Natural killer cell (primary cell): ENCODE measurements around the gene SCYL3. TPM values are rescaled to one million over a fixed set of nuclear protein-coding genes. Genes with fewer than 3 reads are reported as not detected.
"Not testable (repeated sequence)": the region's sequence is repeated elsewhere in the genome, so short reads cannot be mapped to it uniquely, and the experiment has no call there.

ENCODE experiments used
- ATAC-seq, 3 donors: fragments of 150-1000 bp in 2 of 3; fragments of 200-7000 bp in 1 of 3; cut with Tn5 transposase; 1 replicate in 1 of 3; 2 replicates in 2 of 3; pipeline ENCODE4 v1.10.0; 2021; ENCODE audit warnings: mild to moderate bottlenecking in 2 of 3, moderate library complexity in 2 of 3
- DNase-seq, 2 donors: peaks; one replicate each; pipeline versions ENCODE4 v3.0.0 to v3.0.0-alpha.2; 2013 to 2021; ENCODE audit warnings: mixed read lengths in 1 of 2
- H3K27ac ChIP-seq: one replicate; pipeline ENCODE4 v1.5.1; 2013; ENCODE audit warnings: mild to moderate bottlenecking, low read length
- H3K27me3 ChIP-seq: one replicate; pipeline ENCODE4 v1.6.1; 2013; ENCODE audit warnings: low read length; ENCODE audit not compliant: control insufficient read depth, insufficient read depth
- H3K36me3 ChIP-seq: one replicate; pipeline ENCODE4 v1.6.1; 2013; ENCODE audit warnings: low read length; ENCODE audit not compliant: control insufficient read depth, insufficient read depth
- H3K4me1 ChIP-seq: one replicate; pipeline ENCODE4 v1.6.1; 2013; ENCODE audit warnings: low read length; ENCODE audit not compliant: control insufficient read depth, insufficient read depth
- H3K4me3 ChIP-seq: one replicate; pipeline ENCODE4 v1.5.1; 2013; ENCODE audit warnings: low read length
- H3K9me3 ChIP-seq: one replicate; pipeline ENCODE4 v1.6.1; 2013; ENCODE audit warnings: low read length; ENCODE audit not compliant: control insufficient read depth, insufficient read depth
- H3K27ac Mint-ChIP-seq, 2 donors: one replicate each; pipeline ENCODE4 v1.8.0; 2022; ENCODE audit warnings: mild to moderate bottlenecking in 2 of 2, mixed read lengths in 2 of 2, moderate library complexity in 1 of 2
- H3K27me3 Mint-ChIP-seq, 2 donors: one replicate each; pipeline ENCODE4 v1.8.0; 2022; ENCODE audit warnings: low read depth in 2 of 2, mixed read lengths in 2 of 2
- H3K36me3 Mint-ChIP-seq: one replicate; pipeline ENCODE4 v1.8.0; 2022; ENCODE audit warnings: mixed read lengths
- H3K4me1 Mint-ChIP-seq, 2 donors: one replicate each; pipeline ENCODE4 v1.8.0; 2022; ENCODE audit warnings: mixed read lengths in 2 of 2
- H3K4me3 Mint-ChIP-seq: one replicate; pipeline ENCODE4 v1.8.0; 2022; ENCODE audit warnings: mild to moderate bottlenecking, moderate library complexity, mixed read lengths
- H3K9me3 Mint-ChIP-seq, 2 donors: one replicate each; pipeline ENCODE4 v1.8.0; 2022; ENCODE audit warnings: mixed read lengths in 2 of 2
- WGBS: methylation state at CpG from one replicate; pipeline ENCODE4 v1.1.7; 2013; ENCODE audit warnings: missing lambda C conversion rate; ENCODE audit not compliant: insufficient coverage; 5-methylcytosine and 5-hydroxymethylcytosine counted together
- intact Hi-C: fragments of 100-400 bp; cut with micrococcal nuclease; formaldehyde crosslinking; loops from one replicate; pipeline ENCODE4 v1.14.2; 2022
- total RNA-seq, 4 donors: library from RNA; stranded (reverse); fragments of 120-200 nt in 1 of 4; gene quantifications; one replicate each; pipeline versions ENCODE4 v1.2.3 to v1.2.4, GENCODE V29; 2013 to 2022
- TF ChIP-seq, protein P1 (sequence below): fragments of 200-600 bp; IDR thresholded peaks from one replicate; pipeline ENCODE4 v1.8.0; 2022; ENCODE audit warnings: antibody characterized with exemption

Gene SCYL3
- total RNA-seq, 3 donors from 2014 or later (not counting 1 experiment from before 2014, with no cell fraction given), result 6.0 to 12.3 (median 7.0) TPM

DNA sequence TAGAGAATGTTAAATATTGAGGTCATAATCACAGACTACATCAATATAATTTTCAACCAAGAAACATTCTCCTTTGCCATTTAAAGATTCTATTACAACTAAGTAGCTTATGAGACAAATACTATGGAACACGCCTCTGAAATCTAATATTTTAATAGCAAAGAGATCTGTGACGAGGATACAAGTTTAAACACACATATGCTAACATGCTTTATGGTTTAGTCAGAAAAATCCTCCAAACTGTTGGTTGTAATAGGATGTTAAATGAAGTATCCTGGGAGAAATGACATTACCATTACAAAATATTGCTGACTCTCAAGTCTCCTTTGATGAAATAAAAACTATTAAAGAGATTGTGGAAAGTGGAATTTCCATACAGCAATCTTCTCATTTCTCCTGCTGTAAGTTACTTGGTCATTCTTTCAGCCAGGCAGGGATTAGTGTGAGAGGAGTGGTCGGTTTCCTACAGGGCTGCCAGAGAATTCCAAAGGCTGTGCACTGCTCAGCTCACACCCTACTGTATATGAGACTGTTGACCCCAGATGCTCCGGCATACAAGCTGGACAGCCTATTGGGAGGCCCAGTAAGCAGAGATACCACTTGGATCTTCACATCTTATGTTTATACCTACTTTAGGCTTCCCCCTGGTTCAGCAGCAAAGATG, 26.6 kb downstream of the SCYL3 start:
- no peak overlapping the region for H3K4me3 Mint-ChIP-seq
- no peaks in the 10 kb centered on the region for H3K4me1 ChIP-seq
- WGBS, result 97% methylated on average over 2 of the region's 4 CpGs
- TF ChIP-seq, protein P1, sequence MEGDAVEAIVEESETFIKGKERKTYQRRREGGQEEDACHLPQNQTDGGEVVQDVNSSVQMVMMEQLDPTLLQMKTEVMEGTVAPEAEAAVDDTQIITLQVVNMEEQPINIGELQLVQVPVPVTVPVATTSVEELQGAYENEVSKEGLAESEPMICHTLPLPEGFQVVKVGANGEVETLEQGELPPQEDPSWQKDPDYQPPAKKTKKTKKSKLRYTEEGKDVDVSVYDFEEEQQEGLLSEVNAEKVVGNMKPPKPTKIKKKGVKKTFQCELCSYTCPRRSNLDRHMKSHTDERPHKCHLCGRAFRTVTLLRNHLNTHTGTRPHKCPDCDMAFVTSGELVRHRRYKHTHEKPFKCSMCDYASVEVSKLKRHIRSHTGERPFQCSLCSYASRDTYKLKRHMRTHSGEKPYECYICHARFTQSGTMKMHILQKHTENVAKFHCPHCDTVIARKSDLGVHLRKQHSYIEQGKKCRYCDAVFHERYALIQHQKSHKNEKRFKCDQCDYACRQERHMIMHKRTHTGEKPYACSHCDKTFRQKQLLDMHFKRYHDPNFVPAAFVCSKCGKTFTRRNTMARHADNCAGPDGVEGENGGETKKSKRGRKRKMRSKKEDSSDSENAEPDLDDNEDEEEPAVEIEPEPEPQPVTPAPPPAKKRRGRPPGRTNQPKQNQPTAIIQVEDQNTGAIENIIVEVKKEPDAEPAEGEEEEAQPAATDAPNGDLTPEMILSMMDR, result no peak
- no peaks in the 10 kb centered on the region for H3K27me3 Mint-ChIP-seq
- no peak overlapping the region for H3K4me3 ChIP-seq
- peaks cover 92% of the 10 kb centered on the region for H3K36me3 ChIP-seq
- peaks cover 2% of the 10 kb centered on the region for H3K9me3 ChIP-seq
- DNase-seq (no peak), ATAC-seq (no peak)
- H3K27ac Mint-ChIP-seq, result no peak overlapping the region
- peaks cover 56% of the 10 kb centered on the region for H3K36me3 Mint-ChIP-seq
- intact Hi-C loops, result no loop called here
- H3K4me1 Mint-ChIP-seq, result no peaks in the 10 kb centered on the region
- no peak overlapping the region for H3K27ac ChIP-seq
- no peaks in the 10 kb centered on the region for H3K27me3 ChIP-seq
- no peaks in the 10 kb centered on the region for H3K9me3 Mint-ChIP-seq

DNA sequence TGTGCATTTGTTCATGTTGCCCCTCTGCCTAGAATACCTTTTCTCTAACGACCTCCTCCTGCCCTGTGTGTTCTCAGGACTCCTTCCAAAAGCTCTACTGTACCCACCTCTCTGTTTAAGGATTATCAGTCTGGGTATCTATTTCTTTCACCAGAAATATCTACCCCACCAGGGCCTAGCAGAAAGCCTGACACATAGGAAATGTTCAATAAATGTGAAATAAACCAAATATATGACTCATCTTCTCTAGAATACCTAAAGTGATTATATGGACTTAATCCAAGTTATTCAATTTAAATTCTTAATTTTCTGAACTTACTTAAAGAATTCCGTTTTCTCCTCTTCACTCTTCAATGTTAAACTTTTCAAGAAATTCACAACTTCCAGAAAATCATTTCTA, 27.1 kb downstream of the SCYL3 start:
- H3K4me1 ChIP-seq, result no peaks in the 10 kb centered on the region
- intact Hi-C loops, result no loop called here
- WGBS, result 89% methylated on average over 1 of the region's 2 CpGs

DNA sequence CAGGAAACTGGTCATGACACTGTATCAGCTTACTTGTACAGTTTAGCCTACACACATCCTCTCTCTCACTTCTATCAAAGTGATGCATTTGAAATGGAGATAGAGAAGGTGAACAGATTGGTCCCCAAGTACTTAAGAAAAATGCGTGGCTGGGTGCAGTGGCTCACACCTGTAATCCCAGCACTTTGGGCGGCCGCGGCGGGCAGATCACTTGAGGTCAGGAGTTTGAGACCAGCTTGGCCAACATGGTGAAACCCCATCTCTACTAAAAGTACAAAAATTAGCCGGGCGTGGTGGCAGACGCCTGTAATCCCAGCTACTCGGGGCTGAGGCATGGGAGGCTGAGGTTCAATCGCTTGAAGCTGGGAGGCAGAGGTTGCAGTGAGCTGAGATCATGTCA, 29.2 kb downstream of the SCYL3 start:
- peaks cover 43% of the 10 kb centered on the region for H3K36me3 Mint-ChIP-seq
- H3K9me3 Mint-ChIP-seq, H3K4me1 ChIP-seq, intact Hi-C loops, DNase-seq, H3K9me3 ChIP-seq, ATAC-seq, H3K27ac ChIP-seq, H3K27me3 Mint-ChIP-seq, H3K27ac Mint-ChIP-seq, H3K4me3 Mint-ChIP-seq, H3K27me3 ChIP-seq, H3K4me3 ChIP-seq: not testable (repeated sequence)
- H3K4me1 Mint-ChIP-seq, result peaks cover 0 to 10% of the 10 kb centered on the region in 2 donors
- WGBS, result 100% methylated on average over 10 of the region's 10 CpGs
- H3K36me3 ChIP-seq, result peaks cover 84% of the 10 kb centered on the region

More for the DNA sequence above, 27.1 kb downstream of the SCYL3 start:
- peak overlapping the region in 1 of 2 donors; percentile 16 for H3K27ac Mint-ChIP-seq
- no peaks in the 10 kb centered on the region for H3K9me3 ChIP-seq
- peaks cover 92% of the 10 kb centered on the region for H3K36me3 ChIP-seq
- no peak overlapping the region for H3K27ac ChIP-seq
- no peak overlapping the region for H3K4me3 Mint-ChIP-seq
- H3K27me3 ChIP-seq, result no peaks in the 10 kb centered on the region
- H3K27me3 Mint-ChIP-seq, result no peaks in the 10 kb centered on the region
- no peaks in the 10 kb centered on the region for H3K4me1 Mint-ChIP-seq
- H3K9me3 Mint-ChIP-seq, result no peaks in the 10 kb centered on the region
- H3K36me3 Mint-ChIP-seq, result peaks cover 51% of the 10 kb centered on the region
- no peak overlapping the region for H3K4me3 ChIP-seq
- TF ChIP-seq, protein P1, result no peak
- ATAC-seq, result no peak
- DNase-seq, result no peak

DNA sequence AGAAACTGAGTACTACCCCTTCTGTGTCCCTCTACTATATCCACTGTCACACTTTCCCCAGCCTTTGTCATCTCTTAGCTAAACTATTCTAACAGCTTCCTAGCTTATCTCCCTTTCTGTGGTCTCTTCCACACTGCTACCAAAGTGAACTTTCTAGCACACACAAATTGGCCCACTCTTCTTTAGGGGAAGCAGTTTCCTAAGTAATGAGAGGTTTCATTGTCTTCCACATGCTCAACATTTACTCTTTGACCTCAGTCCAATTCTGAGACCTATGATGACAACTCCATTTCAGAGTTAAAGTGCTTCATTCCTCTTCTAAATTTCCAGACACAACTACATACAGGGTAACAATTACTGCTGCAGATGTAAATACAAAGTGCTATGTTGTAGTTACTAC, 32.9 kb downstream of the SCYL3 start:
- Mint-ChIP-seq H3K4me3 (no peak overlapping the region), H3K36me3 (peaks cover 19% of the 10 kb centered on the region), H3K27ac (peak overlapping the region; percentile 4 to 53), H3K9me3 (no peaks in the 10 kb centered on the region), H3K27me3 (no peaks in the 10 kb centered on the region), H3K4me1 (peaks cover 4 to 12% of the 10 kb centered on the region in 2 donors)
- no peaks in the 10 kb centered on the region for H3K4me1 ChIP-seq
- H3K9me3 ChIP-seq, result no peaks in the 10 kb centered on the region
- intact Hi-C loops, result no loop called here
- peaks cover 79% of the 10 kb centered on the region for H3K36me3 ChIP-seq
- H3K27me3 ChIP-seq, result no peaks in the 10 kb centered on the region
- DNase-seq, result no peak
- H3K27ac ChIP-seq, result no peak overlapping the region
- no peak overlapping the region for H3K4me3 ChIP-seq
- ATAC-seq, result no peak
- TF ChIP-seq, protein P1, result no peak
